Inflammatory macrophage (primary cell): ENCODE data around the gene TBL1X.

Experiments
- DNase-seq, 2 donors: peaks; one replicate each; pipeline ENCODE4 v3.0.0-alpha.2; 2020 to 2022

Gene TBL1X

GRCh38 chrX:9772943-9773342 is 308.1 kb downstream of the TBL1X start:
- DNase-seq, result no peak

- DNase-seq, result no peak
Observed at GRCh38 chrX:9775930-9776329, 311.1 kb downstream of the TBL1X start.

GRCh38 chrX:9781941-9782340 is 317.1 kb downstream of the TBL1X start:
- no peak for DNase-seq

- DNase-seq, result no peak
Observed at GRCh38 chrX:9784332-9784731, 319.5 kb downstream of the TBL1X start.

- DNase-seq, result no peak
Observed at GRCh38 chrX:9785254-9785943, 320.5 kb downstream of the TBL1X start.

- DNase-seq, result no peak
Observed at GRCh38 chrX:9785944-9786797, 321.3 kb downstream of the TBL1X start, which contains the start of gene SHROOM2. Gene SHROOM2, plus strand, starts transcription at chrX:9786429. Its CDS starts 117 bp downstream, at chrX:9786546.

GRCh38 chrX:9786798-9787635 is 322.2 kb downstream of the TBL1X start:
- DNase-seq, result no peak

- DNase-seq, result no peak
Observed at GRCh38 chrX:9788911-9789310, 324.1 kb downstream of the TBL1X start.

GRCh38 chrX:9789555-9789954 is 324.7 kb downstream of the TBL1X start:
- no peak for DNase-seq
